Measurements from ENCODE around the gene RNF220.
A peak's percentile ranks its signal among the peaks of the same experiment; 100 is the strongest.

Gene RNF220

DNA sequence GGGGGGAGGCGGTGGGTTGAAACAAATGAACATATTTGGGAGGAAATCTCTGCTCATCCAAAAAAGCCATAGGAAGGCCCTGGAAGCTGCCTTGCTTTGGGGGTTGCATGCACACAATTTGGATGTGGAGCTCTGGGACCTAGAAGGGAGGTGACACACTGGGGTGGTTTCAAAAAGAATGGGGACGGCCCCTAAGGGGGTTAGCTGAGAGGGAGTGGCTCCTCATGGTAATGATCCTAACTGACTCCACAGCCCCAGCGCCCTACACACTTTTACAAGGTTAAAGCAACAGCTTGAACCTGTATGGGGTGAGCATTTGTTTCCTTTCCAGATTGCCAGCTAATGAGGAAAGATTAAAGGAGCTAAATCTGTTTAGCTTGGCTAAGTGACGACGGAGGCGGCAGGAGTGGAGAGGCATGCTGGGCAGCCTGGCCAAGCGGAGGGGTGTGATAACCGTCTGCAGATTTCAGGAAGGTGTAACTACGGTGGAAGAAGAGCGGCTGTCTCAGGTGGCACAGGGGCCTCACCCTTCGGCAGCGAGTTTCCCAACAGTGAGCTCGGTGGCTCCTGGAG is 107.3 kb downstream of the RNF220 start:
- Histone ChIP-seq H2BK120ac (ENCODE audit: insufficient read depth, low read length, poor library complexity) (no peak overlapping the region), H3K79me1 (ENCODE audit: low read length) (no peaks in the 10 kb centered on the region), H3K4ac (ENCODE audit: low read depth, low read length) (no peak overlapping the region), H2AFZ (ENCODE audit: insufficient read depth, low read length, poor library complexity) (no peak overlapping the region), H2AK5ac (ENCODE audit: low read length) (no peak overlapping the region), H3K9ac (ENCODE audit: low read length) (no peak overlapping the region), H3K4me2 (ENCODE audit: low read length) (no peak overlapping the region), H2BK12ac (ENCODE audit: low read length) (no peak overlapping the region), H4K12ac (ENCODE audit: low read depth, low read length) (no peak overlapping the region), H3K4me3 (ENCODE audit: low read depth, low read length) (no peak overlapping the region), H3K18ac (ENCODE audit: low read length) (no peak overlapping the region), H2BK5ac (ENCODE audit: low read depth, low read length, poor library complexity) (no peak overlapping the region), H3K36me3 (ENCODE audit: control insufficient read depth in 1 of 2, insufficient read depth in 2 of 2, low read length in 2 of 2) (no peaks in the 10 kb centered on the region), H3K23ac (ENCODE audit: low read length) (no peak overlapping the region), H3K4me1 (ENCODE audit: control insufficient read depth in 1 of 2, insufficient read depth in 2 of 2, low read length in 2 of 2) (no peaks in the 10 kb centered on the region), H3K27ac (ENCODE audit: low read depth, low read length) (no peak overlapping the region), H3K27me3 (ENCODE audit: insufficient read depth, low read length) (no peaks in the 10 kb centered on the region), H3K79me2 (ENCODE audit: control insufficient read depth, insufficient read depth, low read length, poor library complexity) (no peaks in the 10 kb centered on the region), H4K8ac (ENCODE audit: low read depth, low read length) (no peak overlapping the region), H3K9me3 (ENCODE audit: insufficient read depth, low read depth, low read length) (peaks cover 1% of the 10 kb centered on the region), H3K14ac (ENCODE audit: low read length) (no peak overlapping the region), H4K91ac (ENCODE audit: low read depth, low read length) (no peak overlapping the region)
- no CpG with 5 or more reads among the region's 13 CpGs for WGBS (ENCODE audit: extremely low coverage, insufficient coverage, insufficient read length)
- DNase-seq, result no peak

DNA sequence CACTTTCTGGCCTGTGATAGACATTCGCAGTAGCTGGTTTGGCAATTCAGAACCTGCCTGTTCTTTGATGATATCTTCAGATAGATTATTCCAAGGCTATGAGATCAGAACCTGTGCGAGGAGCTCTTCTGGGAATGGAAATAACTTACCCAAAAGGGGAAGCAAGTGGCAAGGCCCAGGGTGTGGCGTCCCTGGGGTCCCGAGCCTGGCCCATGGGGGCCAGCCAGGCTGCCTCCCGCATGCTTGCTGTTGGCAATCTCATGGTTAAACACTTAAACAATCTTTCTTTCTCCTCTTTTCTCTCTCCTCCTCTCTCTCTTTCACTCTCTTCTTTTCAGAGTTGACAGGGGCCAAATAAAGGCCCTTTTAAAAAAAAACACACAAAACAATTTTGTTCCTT is 108.1 kb downstream of the RNF220 start:
- no peak overlapping the region for H3K27ac ChIP-seq (ENCODE audit: low read depth, low read length)
- H3K9ac ChIP-seq (ENCODE audit: low read length), result no peak overlapping the region
- no peak overlapping the region for H3K18ac ChIP-seq (ENCODE audit: low read length)
- H3K23ac ChIP-seq (ENCODE audit: low read length), result no peak overlapping the region
- H3K9me3 ChIP-seq (ENCODE audit: insufficient read depth, low read depth, low read length), result peaks cover 1% of the 10 kb centered on the region
- no peaks in the 10 kb centered on the region for H3K79me2 ChIP-seq (ENCODE audit: control insufficient read depth, insufficient read depth, low read length, poor library complexity)
- H2BK5ac ChIP-seq (ENCODE audit: low read depth, low read length, poor library complexity), result no peak overlapping the region
- H3K4ac ChIP-seq (ENCODE audit: low read depth, low read length), result no peak overlapping the region
- no peak overlapping the region for H3K4me2 ChIP-seq (ENCODE audit: low read length)
- WGBS (ENCODE audit: extremely low coverage, insufficient coverage, insufficient read length), result no CpG with 5 or more reads among the region's 5 CpGs
- H3K36me3 ChIP-seq (ENCODE audit: control insufficient read depth in 1 of 2, insufficient read depth in 2 of 2, low read length in 2 of 2), result no peaks in the 10 kb centered on the region
- H2BK12ac ChIP-seq (ENCODE audit: low read length), result no peak overlapping the region
- no peak overlapping the region for H2BK120ac ChIP-seq (ENCODE audit: insufficient read depth, low read length, poor library complexity)
- no peaks in the 10 kb centered on the region for H3K4me1 ChIP-seq (ENCODE audit: control insufficient read depth in 1 of 2, insufficient read depth in 2 of 2, low read length in 2 of 2)
- H3K27me3 ChIP-seq (ENCODE audit: insufficient read depth, low read length), result no peaks in the 10 kb centered on the region
- DNase-seq, result no peak
- no peak overlapping the region for H4K8ac ChIP-seq (ENCODE audit: low read depth, low read length)
- no peak overlapping the region for H2AFZ ChIP-seq (ENCODE audit: insufficient read depth, low read length, poor library complexity)
- H4K12ac ChIP-seq (ENCODE audit: low read depth, low read length), result no peak overlapping the region
- H3K14ac ChIP-seq (ENCODE audit: low read length), result no peak overlapping the region
- no peak overlapping the region for H2AK5ac ChIP-seq (ENCODE audit: low read length)
- no peaks in the 10 kb centered on the region for H3K79me1 ChIP-seq (ENCODE audit: low read length)
- no peak overlapping the region for H3K4me3 ChIP-seq (ENCODE audit: low read depth, low read length)
- no peak overlapping the region for H4K91ac ChIP-seq (ENCODE audit: low read depth, low read length)

DNA sequence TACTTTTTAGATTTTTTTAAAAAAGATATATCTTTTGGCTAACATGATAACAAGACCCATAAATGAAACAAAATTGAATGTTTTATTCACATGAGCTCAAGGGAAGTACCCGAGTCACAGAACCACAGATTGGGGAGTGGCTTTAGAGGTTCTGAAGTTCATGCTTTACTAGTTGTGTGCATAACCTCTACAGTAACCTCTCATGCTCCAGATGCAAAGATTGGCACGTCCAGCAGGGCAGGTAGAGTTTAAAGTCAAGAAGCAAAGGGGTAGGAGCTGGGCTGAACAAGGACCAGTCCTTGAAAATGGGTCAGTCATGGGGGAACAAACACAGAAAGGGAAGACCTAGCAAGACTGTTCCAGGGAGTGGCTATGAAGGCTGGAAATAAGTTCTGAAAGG is 109.6 kb downstream of the RNF220 start:
- Histone ChIP-seq H3K79me1 (ENCODE audit: low read length) (no peaks in the 10 kb centered on the region), H3K23ac (ENCODE audit: low read length) (no peak overlapping the region), H2BK12ac (ENCODE audit: low read length) (no peak overlapping the region), H3K36me3 (ENCODE audit: control insufficient read depth in 1 of 2, insufficient read depth in 2 of 2, low read length in 2 of 2) (no peaks in the 10 kb centered on the region), H3K4me1 (ENCODE audit: control insufficient read depth in 1 of 2, insufficient read depth in 2 of 2, low read length in 2 of 2) (no peaks in the 10 kb centered on the region), H3K14ac (ENCODE audit: low read length) (no peak overlapping the region), H3K27ac (ENCODE audit: low read depth, low read length) (no peak overlapping the region), H3K79me2 (ENCODE audit: control insufficient read depth, insufficient read depth, low read length, poor library complexity) (no peaks in the 10 kb centered on the region), H4K8ac (ENCODE audit: low read depth, low read length) (no peak overlapping the region), H3K27me3 (ENCODE audit: insufficient read depth, low read length) (no peaks in the 10 kb centered on the region), H3K4ac (ENCODE audit: low read depth, low read length) (no peak overlapping the region), H2AK5ac (ENCODE audit: low read length) (no peak overlapping the region), H2BK5ac (ENCODE audit: low read depth, low read length, poor library complexity) (no peak overlapping the region), H3K18ac (ENCODE audit: low read length) (no peak overlapping the region), H3K4me3 (ENCODE audit: low read depth, low read length) (no peak overlapping the region), H3K9me3 (ENCODE audit: insufficient read depth, low read depth, low read length) (peaks cover 1% of the 10 kb centered on the region), H4K12ac (ENCODE audit: low read depth, low read length) (no peak overlapping the region), H3K9ac (ENCODE audit: low read length) (no peak overlapping the region), H2AFZ (ENCODE audit: insufficient read depth, low read length, poor library complexity) (no peak overlapping the region), H4K91ac (ENCODE audit: low read depth, low read length) (no peak overlapping the region), H3K4me2 (ENCODE audit: low read length) (no peak overlapping the region), H2BK120ac (ENCODE audit: insufficient read depth, low read length, poor library complexity) (no peak overlapping the region)
- no CpG with 5 or more reads among the region's 2 CpGs for WGBS (ENCODE audit: extremely low coverage, insufficient coverage, insufficient read length)
- DNase-seq, result no peak

DNA sequence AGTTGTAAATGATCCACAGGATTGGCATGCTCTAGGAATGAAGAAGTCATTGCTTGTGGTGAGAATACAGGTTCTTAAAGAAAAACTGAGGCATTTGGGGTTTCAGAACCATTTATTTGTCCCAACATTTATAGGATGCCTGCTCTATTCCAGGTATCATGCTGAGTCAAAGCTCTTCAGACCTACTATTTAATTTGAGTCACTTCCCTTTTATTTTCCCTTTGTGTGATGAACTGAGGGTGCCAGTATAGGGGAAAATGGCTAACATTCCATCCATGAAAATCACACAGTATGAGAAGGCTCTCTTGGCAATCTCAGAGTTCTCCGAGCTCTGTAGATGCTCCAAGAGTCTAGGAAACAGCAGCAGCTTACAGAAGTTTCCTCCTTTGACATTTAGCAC is 110.4 kb downstream of the RNF220 start:
- peak; percentile 40 to 83 for DNase-seq
- WGBS (ENCODE audit: extremely low coverage, insufficient coverage, insufficient read length), result no CpG with 5 or more reads among the region's 1 CpG

More for the DNA sequence above, 110.4 kb downstream of the RNF220 start:
- no peaks in the 10 kb centered on the region for H3K36me3 ChIP-seq (ENCODE audit: control insufficient read depth in 1 of 2, insufficient read depth in 2 of 2, low read length in 2 of 2)
- no peak overlapping the region for H2AFZ ChIP-seq (ENCODE audit: insufficient read depth, low read length, poor library complexity)
- peaks cover 1% of the 10 kb centered on the region for H3K9me3 ChIP-seq (ENCODE audit: insufficient read depth, low read depth, low read length)
- H3K4me1 ChIP-seq (ENCODE audit: control insufficient read depth in 1 of 2, insufficient read depth in 2 of 2, low read length in 2 of 2), result no peaks in the 10 kb centered on the region
- no peak overlapping the region for H3K4ac ChIP-seq (ENCODE audit: low read depth, low read length)
- H3K4me3 ChIP-seq (ENCODE audit: low read depth, low read length), result no peak overlapping the region
- H4K8ac ChIP-seq (ENCODE audit: low read depth, low read length), result no peak overlapping the region
- no peak overlapping the region for H3K14ac ChIP-seq (ENCODE audit: low read length)
- no peak overlapping the region for H3K23ac ChIP-seq (ENCODE audit: low read length)
- H3K18ac ChIP-seq (ENCODE audit: low read length), result no peak overlapping the region
- no peaks in the 10 kb centered on the region for H3K27me3 ChIP-seq (ENCODE audit: insufficient read depth, low read length)
- no peak overlapping the region for H2BK12ac ChIP-seq (ENCODE audit: low read length)
- no peak overlapping the region for H3K27ac ChIP-seq (ENCODE audit: low read depth, low read length)
- H4K91ac ChIP-seq (ENCODE audit: low read depth, low read length), result no peak overlapping the region
- no peaks in the 10 kb centered on the region for H3K79me1 ChIP-seq (ENCODE audit: low read length)
- H4K12ac ChIP-seq (ENCODE audit: low read depth, low read length), result no peak overlapping the region
- no peak overlapping the region for H3K9ac ChIP-seq (ENCODE audit: low read length)
- H2BK120ac ChIP-seq (ENCODE audit: insufficient read depth, low read length, poor library complexity), result no peak overlapping the region
- H3K4me2 ChIP-seq (ENCODE audit: low read length), result no peak overlapping the region
- no peak overlapping the region for H2BK5ac ChIP-seq (ENCODE audit: low read depth, low read length, poor library complexity)
- H3K79me2 ChIP-seq (ENCODE audit: control insufficient read depth, insufficient read depth, low read length, poor library complexity), result no peaks in the 10 kb centered on the region
- no peak overlapping the region for H2AK5ac ChIP-seq (ENCODE audit: low read length)

Measured in trophoblast cell (in vitro differentiated cells and primary cell).